Amniotic epithelial cell (primary cell): ENCODE data around the gene ARMC9.
"Not testable (repeated sequence)": the region's sequence is repeated elsewhere in the genome, so short reads cannot be mapped to it uniquely, and the experiment has no call there.

ENCODE experiments used
- DNase-seq: peaks from one replicate; pipeline ENCODE4 v3.0.0-alpha.2; 2010; ENCODE audit warnings: low read depth

The ARMC9 gene

GRCh38 chr2:231198291-231199173, at the start of gene ARMC9:
TSS of gene ARMC9 (plus strand) at chr2:231198631. CDS start at chr2:231206239, 7,608 bp downstream.
- peak; percentile 32 for DNase-seq

- DNase-seq = peak; percentile 100
Observed at GRCh38 chr2:231152800-231153557, 45.5 kb upstream of the ARMC9 start.

- DNase-seq = no peak
Observed at GRCh38 chr2:231159306-231159705, 39.1 kb upstream of the ARMC9 start.

GRCh38 chr2:231160701-231161100, 37.7 kb upstream of the ARMC9 start:
- no peak for DNase-seq

GRCh38 chr2:231161252-231161839, 37.1 kb upstream of the ARMC9 start:
- no peak for DNase-seq

- DNase-seq = peak; percentile 99
Observed at GRCh38 chr2:231161877-231162329, 36.5 kb upstream of the ARMC9 start.

GRCh38 chr2:231163011-231163410, 35.4 kb upstream of the ARMC9 start:
- DNase-seq = no peak

- no peak for DNase-seq
Observed at GRCh38 chr2:231163414-231164095, 34.9 kb upstream of the ARMC9 start.

GRCh38 chr2:231167745-231168459, 30.5 kb upstream of the ARMC9 start:
- peak; percentile 73 for DNase-seq

- no peak for DNase-seq
Observed at GRCh38 chr2:231168460-231169139, 29.8 kb upstream of the ARMC9 start.

GRCh38 chr2:231169488-231169887, 28.9 kb upstream of the ARMC9 start:
- DNase-seq = no peak

GRCh38 chr2:231170055-231170454, 28.4 kb upstream of the ARMC9 start:
- DNase-seq = no peak

GRCh38 chr2:231172025-231172424, 26.4 kb upstream of the ARMC9 start:
- peak; percentile 96 for DNase-seq

- DNase-seq = no peak
Observed at GRCh38 chr2:231174211-231174651, 24.2 kb upstream of the ARMC9 start.

- DNase-seq = no peak
Observed at GRCh38 chr2:231176066-231176465, 22.4 kb upstream of the ARMC9 start.

GRCh38 chr2:231177156-231178025, 21.0 kb upstream of the ARMC9 start:
- DNase-seq = no peak

GRCh38 chr2:231178805-231179204, 19.6 kb upstream of the ARMC9 start:
- not testable (repeated sequence) for DNase-seq

GRCh38 chr2:231181860-231182512, 16.4 kb upstream of the ARMC9 start:
- DNase-seq = no peak

GRCh38 chr2:231182513-231182899, 15.9 kb upstream of the ARMC9 start:
- no peak for DNase-seq
